ENCODE data around the gene STAT6.

DNA sequence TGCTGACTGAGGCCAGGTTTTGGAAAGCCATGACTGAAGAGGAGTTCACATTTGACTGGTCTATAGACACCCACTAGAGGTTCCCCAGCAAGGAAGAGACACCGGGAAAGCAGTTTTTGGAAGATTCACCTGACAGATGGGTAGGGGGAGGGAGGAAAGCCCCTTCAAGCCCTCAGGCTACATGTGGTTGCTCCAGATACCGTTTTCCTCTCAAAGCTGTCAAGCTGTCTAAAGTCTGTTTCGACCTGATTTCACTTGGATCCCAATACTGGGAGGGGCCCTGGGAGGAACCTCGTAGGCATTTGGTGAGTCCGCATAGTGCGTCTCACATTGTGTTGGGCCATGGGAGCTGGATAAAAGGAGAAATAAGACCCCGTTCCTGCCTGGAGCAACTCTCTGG, 15.4 kb upstream of the STAT6 start:
- TF ChIP-seq POLR2A (IDR thresholded peaks at IDR 0.05) (no peak), POLR2AphosphoS5 (IDR thresholded peaks at IDR 0.05) (no peak), EP300 (IDR thresholded peaks at IDR 0.05) (no peak)
- TF ChIP-seq, protein P1, sequence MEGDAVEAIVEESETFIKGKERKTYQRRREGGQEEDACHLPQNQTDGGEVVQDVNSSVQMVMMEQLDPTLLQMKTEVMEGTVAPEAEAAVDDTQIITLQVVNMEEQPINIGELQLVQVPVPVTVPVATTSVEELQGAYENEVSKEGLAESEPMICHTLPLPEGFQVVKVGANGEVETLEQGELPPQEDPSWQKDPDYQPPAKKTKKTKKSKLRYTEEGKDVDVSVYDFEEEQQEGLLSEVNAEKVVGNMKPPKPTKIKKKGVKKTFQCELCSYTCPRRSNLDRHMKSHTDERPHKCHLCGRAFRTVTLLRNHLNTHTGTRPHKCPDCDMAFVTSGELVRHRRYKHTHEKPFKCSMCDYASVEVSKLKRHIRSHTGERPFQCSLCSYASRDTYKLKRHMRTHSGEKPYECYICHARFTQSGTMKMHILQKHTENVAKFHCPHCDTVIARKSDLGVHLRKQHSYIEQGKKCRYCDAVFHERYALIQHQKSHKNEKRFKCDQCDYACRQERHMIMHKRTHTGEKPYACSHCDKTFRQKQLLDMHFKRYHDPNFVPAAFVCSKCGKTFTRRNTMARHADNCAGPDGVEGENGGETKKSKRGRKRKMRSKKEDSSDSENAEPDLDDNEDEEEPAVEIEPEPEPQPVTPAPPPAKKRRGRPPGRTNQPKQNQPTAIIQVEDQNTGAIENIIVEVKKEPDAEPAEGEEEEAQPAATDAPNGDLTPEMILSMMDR (IDR thresholded peaks at IDR 0.05): no peak
